HG02852 (cell line): ENCODE measurements around the gene POLR1F.
A peak's percentile ranks its signal among the peaks of the same experiment; 100 is the strongest.

Source experiments
- ATAC-seq: cut with Tn5 transposase; IDR thresholded peaks from one replicate; pipeline ENCODE4 v1.9.1; 2021; ENCODE audit warnings: mild to moderate bottlenecking, moderate library complexity; ENCODE audit not compliant: unreplicated experiment

The POLR1F gene

GRCh38 chr7:19677180-19677579 is 31.7 kb downstream of the POLR1F start:
- peak; percentile 87 for ATAC-seq

- ATAC-seq = no peak
These were observed 33.0 kb downstream of the POLR1F start for GRCh38 chr7:19675816-19676215.

GRCh38 chr7:19674266-19674960 is 34.4 kb downstream of the POLR1F start:
- ATAC-seq = no peak

GRCh38 chr7:19670806-19671205 is 38.0 kb downstream of the POLR1F start:
- ATAC-seq = no peak

- no peak for ATAC-seq
These were observed 43.3 kb downstream of the POLR1F start for GRCh38 chr7:19665399-19666008.

- peak; percentile 94 for ATAC-seq
These were observed 44.9 kb downstream of the POLR1F start for GRCh38 chr7:19663816-19664462.

GRCh38 chr7:19648791-19649190 is 60.0 kb downstream of the POLR1F start:
- no peak for ATAC-seq
